HG03469 (cell line): ENCODE results near the gene USE1.

Source experiments
- ATAC-seq: cut with Tn5 transposase; IDR thresholded peaks from one replicate; pipeline ENCODE4 v1.9.1; 2021; ENCODE audit warnings: mild to moderate bottlenecking, moderate library complexity, moderate number of reproducible peaks; ENCODE audit not compliant: unreplicated experiment

Gene USE1

GRCh38 chr19:17254636-17255035 lies 39.5 kb downstream of the USE1 start:
- no peak for ATAC-seq

GRCh38 chr19:17255150-17255621 lies 40.0 kb downstream of the USE1 start:
- no peak for ATAC-seq

DNA sequence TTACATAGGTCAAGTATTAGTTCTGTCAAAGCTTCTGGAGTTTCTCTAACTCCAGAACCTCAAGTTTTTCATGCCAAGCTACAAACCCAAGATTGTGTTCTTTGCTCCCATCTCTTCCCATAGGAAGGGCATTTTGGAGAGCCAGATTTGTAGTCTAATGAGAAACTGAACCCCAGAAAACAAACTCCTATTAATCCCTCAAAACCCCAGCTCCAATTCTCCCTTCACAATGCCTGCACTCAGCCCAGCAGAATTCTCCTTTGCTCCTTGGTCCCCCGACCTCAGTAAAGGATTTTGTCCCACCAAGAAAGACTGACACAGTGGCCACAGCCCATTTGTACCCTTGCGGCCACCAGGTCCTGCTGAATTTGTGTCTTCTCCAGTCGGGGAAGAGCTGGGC lies 41.0 kb downstream of the USE1 start:
- no peak for ATAC-seq

GRCh38 chr19:17259118-17259780 lies 44.1 kb downstream of the USE1 start:
- no peak for ATAC-seq

DNA sequence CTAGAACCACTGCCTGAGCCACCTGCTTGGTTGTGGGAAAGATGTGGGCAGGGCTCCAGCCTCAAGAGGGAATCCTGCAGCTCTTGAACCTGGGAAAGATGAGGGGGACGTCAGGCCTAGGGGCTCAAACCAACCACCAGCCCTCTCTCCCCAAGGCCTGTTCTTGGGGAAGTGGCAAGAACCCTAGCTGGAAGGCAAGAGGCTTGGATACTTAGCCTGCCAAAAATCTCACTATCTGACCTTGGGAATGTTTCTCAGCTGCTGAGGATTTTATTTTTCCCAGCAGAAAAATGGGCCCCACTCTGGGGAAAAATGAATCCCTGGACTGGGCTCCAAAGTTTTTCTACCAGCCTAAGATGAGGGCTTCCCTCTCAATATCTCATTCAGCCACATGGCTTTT lies 44.8 kb downstream of the USE1 start:
- ATAC-seq: no peak

DNA sequence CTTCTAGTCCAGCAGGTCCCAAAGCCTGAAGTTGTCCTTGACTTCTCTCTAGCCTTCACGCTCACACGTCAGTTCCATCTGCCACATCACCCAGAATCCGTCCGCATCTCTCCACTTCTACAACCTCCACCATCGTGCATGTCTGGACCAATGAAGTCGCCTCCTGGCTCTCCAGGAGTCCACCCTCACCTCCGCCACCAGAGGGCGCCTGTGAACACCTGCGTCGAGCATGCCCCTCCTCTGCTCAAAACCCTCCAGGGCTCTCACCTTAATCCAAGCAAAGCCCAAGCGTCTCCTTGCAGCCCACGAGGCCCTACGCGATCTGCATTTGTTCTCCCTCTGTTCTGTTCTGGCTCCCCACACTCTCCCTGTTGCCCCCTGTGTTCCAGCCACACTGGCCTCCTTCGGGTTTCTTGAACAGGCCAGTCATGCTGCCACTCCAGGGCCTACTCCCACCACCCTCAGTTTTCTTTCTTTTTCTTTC lies 45.7 kb downstream of the USE1 start:
- ATAC-seq: peak; percentile 65

GRCh38 chr19:17262557-17262956 lies 47.4 kb downstream of the USE1 start:
- ATAC-seq: no peak

DNA sequence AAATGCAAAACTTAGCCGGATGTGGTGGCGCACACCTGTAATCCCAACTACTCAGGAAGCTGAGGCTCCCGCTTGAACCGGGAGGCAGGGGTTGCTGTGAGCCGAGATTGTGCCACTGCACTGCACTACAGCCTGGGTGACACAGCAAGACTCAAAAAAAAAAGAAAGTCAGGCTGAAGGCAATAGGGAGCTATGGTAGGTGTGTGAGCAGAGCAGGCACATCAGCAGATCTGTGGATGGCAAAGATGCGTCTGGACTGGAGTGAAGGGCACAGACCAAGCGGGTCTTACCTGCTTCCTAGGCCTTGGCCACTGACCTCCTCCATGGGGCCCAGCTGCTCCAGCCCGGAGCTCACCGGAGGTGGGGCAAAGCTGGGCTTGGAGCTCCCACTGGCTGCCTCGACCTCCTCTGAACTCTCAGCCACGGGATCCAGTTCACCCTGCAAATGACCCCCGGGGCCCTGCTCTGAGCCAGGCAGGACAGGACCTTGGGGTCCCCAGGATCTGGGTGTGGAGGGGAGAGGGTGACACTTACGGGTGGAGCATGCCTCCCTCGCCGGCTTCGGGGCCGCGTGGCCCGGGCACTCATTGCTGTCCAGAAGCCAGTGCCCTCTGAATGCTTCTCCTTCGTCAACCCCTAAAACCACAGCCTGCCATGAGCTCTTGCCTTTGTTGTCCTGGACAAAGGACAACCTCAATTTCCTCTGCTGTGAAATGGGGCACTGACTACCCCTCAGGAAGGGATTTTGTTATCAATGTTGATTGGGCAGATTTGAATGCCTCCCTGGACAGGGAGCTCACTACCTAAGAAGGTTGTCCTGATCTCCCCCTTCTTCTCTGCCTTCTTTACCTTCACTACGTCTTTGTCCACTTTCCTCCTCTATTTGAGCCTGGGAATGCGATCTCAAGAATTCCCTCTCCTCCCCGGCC lies 48.8 kb downstream of the USE1 start:
- ATAC-seq: no peak

DNA sequence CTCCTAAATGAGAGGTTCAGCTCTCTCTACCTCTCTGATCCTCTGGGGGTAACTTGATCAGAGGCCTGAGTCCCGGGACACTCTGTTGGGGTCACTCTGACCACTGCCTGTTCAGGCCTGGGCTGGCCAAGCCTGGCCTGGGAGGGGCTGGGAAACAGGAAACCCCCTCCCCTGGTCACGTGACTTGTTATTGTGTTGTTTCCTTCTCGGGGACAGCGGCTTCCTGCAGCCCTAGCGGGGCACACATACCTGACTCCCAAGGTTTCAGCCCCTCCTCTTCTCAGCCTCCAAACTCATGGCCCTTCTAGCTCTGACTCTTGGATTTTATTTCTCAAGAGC lies 49.5 kb downstream of the USE1 start, which contains the start of gene USHBP1:
TSS of gene USHBP1 (minus strand) at position 105 of the 339 bp plus-strand sequence. CDS start 446 bp downstream, outside the sequence.
- no peak for ATAC-seq

- ATAC-seq: no peak
Observed at GRCh38 chr19:17266026-17266425, 50.9 kb downstream of the USE1 start.

GRCh38 chr19:17266589-17266974 lies 51.4 kb downstream of the USE1 start:
- peak; percentile 17 for ATAC-seq

- peak; percentile 82 for ATAC-seq
Observed at GRCh38 chr19:17266975-17267788, 52.0 kb downstream of the USE1 start, which contains the start of gene BABAM1. Gene BABAM1 (plus strand): TSS chr19:17267443. CDS start chr19:17268807, 1,364 bp downstream.

DNA sequence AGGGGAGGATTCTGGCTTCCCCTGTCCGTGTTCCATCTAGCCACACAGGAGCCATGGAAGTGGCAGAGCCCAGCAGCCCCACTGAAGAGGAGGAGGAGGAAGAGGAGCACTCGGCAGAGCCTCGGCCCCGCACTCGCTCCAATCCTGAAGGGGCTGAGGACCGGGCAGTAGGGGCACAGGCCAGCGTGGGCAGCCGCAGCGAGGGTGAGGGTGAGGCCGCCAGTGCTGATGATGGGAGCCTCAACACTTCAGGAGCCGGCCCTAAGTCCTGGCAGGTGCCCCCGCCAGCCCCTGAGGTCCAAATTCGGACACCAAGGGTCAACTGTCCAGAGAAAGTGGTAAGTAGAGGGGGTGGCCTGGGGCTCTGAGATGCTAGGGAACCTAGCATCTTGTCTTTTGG lies 53.6 kb downstream of the USE1 start:
- ATAC-seq: no peak
